HG03064 (cell line): Measurements from ENCODE around the gene ARL15.
"Not testable (repeated sequence)": the region's sequence is repeated elsewhere in the genome, so short reads cannot be mapped to it uniquely, and the experiment has no call there.

ENCODE experiments used
- ATAC-seq: cut with Tn5 transposase; IDR thresholded peaks from one replicate; pipeline ENCODE4 v1.9.1; 2021; ENCODE audit warnings: low read depth; ENCODE audit not compliant: unreplicated experiment

ARL15 gene

DNA sequence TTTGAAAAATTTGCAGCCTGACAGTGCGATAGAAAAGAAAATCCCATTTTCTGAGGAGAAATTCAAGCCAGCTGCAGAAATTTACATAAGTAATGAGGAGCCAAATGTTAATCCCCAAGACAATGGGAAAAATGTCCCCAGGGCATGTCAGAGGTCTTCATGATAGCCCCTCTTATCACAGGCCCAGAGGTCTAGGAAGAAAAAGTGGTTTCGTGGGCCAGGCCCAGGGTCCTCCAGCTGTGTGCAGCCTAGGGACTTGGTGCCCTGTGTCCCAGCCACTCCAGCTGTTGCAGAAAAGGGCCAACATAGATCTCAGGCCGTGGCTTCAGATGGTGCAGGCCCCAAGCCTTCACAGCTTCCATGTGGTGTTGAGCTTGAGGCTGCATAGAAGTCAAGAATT lies 249.5 kb downstream of the ARL15 start:
- not testable (repeated sequence) for ATAC-seq

DNA sequence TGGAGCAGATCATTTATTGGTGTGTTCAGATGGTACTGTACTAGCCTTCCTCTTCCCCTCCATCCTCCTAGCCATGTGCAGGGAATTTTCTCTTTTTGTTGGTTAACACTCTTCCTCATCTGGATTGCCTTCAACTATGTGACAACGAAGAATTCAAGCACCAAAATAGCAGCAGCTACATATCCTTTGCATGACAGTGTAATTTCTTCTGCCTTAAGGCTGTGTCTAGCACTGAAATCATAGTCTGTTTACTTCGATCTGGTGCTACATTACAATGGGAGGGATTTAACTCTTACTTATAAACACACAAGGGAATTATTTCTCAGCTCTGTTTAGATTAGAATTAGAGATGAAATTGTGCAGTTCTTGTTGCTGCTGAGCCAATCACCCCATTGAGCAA lies 260.4 kb downstream of the ARL15 start:
- no peak for ATAC-seq

DNA sequence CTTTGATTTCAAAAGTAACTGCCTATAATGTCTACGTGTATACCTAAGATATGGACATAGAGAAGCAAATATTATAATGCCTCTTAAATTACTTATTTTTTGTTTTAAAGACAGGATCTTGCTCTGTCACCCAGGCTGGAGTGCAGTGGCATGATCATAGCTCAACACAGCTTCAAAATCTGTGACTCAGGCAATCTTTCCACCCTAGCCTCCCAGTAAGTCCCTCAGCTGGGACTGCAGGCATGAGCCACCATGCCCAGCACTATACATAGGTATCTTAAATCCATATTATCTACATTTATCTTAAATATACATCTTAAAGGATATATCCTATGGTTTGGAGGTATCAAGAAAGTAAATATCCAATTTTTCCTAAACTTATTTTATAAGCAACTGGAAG lies 261.2 kb downstream of the ARL15 start:
- no peak for ATAC-seq

DNA sequence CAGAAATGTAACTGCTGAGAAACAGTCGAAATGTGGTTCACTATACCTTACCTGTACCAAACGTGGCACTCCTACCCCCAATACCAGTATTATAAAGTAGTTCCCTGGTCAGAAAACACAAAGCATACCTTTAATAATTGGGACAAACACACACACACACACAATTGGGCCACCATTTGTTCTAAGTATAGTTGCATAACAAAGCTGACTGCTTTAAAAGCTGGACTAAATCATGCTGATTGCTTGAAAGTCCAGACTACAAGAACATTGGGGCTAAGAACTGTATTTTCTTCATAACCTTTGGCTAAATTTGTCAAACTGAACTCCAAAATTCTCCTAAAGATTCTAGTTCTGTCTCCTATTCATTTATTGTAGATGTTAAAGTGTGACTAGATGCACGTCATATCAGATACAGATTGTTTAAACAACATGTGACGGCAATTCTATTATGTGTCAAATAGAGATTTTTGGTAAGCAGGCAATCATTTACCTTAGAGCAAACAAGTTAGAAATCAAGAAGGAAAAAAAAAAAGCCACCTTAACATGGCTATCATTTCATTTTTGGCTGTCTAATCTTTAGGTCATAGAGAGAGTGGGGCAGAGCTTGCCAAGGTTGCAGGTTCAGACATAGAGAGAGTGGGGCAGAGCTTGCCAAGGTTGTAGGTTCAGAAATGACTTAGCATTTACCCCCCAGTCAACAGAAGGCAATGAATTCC lies 265.1 kb downstream of the ARL15 start:
- no peak for ATAC-seq

DNA sequence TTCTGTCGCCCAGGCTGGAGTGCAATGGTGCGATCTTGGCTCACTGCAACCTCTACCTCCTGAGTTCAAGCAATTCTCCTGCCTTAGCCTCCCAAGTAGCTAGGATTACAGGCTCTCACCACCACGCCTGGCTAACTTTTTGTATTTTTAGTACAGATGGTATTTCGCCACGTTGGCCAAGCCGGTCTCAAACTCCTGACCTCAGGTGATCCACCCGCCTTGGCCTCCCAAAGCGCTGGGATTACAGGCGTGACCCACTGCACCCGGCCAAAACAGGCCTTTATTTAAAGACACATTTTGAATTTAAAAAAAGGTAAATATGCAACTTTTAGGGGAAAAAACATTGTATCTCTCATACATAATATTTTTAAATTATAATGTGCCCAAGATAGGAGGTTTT lies 266.1 kb downstream of the ARL15 start:
- ATAC-seq: not testable (repeated sequence)

DNA sequence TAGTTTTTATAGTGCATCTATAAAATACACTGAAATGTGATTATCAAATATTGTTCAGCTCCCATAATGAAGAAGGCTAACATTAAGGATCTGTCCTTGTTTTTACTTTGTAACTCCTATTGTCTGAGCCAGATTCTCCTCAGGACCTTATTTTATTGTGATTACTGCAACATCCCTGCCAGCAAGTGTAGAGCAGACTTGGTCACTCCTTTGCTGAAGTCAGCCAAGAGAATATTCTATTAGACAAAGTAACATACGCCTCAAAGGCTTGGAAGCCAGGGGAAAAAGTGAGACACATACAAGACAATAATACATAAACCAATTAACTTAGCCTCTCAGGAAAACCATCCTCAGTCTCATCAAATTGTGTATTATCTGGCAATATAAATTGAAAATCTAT lies 269.6 kb downstream of the ARL15 start:
- no peak for ATAC-seq

DNA sequence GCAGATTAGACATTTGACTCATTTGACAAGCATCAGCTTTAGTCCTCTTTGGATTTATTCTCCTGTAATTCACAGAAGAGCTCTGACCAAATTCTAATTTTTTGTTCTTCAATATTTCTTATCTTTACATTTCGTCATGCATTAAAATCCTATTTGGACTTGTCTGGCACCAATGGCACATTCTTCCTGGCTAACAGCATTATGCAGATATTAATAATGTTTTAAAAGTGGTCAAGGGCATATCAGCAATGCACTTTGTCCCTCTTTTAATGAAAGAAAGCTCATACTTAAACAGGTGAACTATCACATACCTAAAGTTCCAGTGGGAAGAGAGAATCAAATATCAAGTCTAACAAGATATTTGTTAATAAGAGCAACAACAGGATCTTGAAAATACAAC lies 270.4 kb downstream of the ARL15 start:
- ATAC-seq: no peak

DNA sequence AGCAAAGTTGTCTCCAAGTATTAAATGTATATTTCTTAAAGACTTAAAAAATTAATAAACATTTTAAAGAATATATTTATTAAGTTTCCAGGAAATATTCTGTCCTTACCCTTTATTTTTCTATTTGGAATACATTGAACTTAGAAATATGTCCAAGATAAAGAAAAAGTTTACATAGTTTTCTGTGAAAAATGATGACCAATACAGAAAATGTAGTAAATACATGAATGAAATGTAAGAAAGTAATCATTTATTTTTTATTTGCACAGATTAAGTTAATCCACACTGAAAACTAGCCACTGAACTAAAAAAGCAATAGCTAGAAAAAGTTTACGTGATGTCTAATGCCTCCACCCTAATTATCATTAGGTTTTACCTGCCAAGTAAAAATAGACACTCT lies 273.2 kb downstream of the ARL15 start:
- ATAC-seq: no peak

DNA sequence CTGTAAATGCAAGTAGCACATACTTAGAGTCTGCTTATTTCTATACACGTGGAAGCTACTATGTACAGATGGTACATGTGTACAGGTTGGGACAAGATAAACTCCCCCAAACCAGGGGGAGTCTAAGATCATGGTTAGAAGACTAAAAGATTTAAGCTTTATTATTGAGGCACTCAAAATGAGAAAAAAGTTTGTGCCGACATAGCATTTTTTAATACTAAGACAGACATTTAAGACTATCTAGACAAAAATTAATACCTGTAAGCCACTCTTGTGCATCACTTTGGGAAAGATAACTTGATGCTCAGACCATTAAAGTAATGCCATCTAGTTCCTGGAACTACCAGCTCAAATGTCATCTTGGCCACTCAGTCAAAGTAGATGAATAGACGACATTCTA lies 279.4 kb downstream of the ARL15 start:
- ATAC-seq: no peak

DNA sequence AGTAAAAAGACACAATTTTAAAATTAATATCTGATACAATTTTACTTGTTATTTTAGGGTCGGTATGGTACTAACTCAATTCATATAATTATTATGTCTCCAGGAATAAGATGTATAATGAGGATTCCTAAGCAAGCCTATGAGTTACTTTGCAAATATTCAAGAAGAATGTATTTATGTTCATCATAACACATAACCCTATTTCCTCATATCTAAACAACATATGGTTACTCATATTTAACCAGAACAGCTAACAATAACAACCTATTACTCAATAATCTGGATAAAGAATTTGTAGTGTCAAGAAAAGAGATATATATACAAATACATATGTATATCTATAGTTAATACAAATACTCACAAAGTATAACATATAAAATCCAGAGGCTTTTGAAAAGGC lies 285.9 kb downstream of the ARL15 start:
- no peak for ATAC-seq

DNA sequence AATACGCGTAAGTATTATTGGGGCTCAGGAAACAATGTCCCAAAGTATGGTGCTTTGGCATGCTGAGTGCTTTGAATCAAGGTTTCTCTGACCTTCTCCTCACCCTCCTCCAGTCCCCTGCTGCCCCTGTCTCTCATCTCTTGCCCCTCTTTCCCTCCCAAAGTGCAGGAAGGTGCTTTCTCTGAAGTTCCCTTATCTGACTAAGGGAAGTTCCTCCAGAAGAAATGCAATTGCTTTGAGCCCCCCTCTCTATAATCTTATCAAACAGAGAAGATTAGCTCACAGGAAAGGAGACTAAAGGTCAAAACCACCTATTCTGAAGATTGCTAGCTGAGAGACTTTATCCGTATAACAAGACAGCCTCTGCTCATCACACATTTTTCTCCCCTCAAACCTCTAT lies 288.1 kb downstream of the ARL15 start:
- ATAC-seq: no peak

DNA sequence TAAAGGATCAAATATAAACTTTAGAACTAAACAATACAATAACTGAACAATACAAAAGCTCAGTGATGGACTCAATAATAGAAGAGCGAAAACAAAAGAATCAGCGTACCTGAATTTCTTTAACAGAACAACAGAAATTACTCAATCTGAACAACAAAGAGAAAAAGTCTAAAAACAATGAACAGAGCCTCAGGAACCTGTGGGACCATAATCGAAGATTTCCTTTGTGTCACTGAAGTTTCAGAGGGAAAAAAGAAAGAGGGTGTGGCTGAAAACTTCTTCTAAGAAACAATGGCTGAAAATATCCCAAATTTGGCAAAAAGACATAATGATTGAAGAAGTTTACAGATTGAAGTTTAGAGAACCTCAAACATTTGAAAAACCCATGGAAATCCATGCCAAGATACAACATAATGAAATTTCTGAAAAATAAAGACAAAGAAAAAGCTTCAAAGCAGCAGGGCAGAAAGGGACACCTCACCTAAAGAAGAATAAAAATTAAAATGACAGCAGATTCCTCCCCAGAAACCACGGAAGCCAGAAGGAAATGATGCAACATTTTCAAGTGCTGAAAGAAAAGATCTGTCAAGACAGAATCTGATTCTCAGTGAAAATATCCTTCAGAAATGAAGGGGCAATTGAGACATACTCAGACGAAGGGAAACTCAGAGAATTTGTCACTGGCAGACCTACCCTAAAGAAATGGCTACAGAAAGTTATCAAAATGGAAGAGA lies 288.8 kb downstream of the ARL15 start:
- no peak for ATAC-seq

DNA sequence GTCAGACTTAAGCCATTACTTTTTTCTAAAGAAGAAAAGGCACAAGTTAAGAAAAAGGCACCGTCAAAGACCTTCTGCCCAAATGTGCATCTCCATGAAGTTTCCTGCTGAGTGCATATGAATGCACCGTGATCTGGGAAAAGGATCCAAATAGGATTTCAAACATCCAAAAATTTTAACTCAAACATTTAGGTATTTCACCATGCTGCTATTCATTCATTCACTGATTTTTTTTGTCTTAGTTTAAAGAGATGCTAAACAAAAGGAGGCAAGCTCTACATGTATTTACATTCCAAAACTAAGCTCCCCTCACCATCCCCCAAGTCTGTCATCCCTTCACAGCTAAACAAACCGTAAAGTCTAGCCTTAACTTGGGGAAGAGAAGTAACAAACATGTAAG lies 291.9 kb downstream of the ARL15 start:
- no peak for ATAC-seq

DNA sequence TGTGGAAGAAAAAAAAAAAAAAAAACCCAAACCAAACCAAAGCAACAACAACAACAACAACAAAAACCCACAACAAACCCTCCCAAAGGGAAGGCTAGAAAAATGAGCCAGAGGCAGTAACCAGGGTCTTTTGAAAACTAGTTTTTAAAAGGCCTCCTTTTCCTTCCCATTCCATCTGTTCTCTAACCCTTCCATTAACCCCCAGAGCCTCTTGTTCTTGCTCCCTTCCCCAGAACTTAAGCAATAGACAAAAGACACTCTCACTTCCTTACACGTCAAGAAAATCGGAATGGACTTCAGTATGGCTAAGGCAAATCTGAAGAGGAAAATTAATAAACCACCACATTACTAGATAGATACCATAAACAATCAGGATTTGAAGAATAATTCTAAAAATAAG lies 292.8 kb downstream of the ARL15 start:
- ATAC-seq: no peak

DNA sequence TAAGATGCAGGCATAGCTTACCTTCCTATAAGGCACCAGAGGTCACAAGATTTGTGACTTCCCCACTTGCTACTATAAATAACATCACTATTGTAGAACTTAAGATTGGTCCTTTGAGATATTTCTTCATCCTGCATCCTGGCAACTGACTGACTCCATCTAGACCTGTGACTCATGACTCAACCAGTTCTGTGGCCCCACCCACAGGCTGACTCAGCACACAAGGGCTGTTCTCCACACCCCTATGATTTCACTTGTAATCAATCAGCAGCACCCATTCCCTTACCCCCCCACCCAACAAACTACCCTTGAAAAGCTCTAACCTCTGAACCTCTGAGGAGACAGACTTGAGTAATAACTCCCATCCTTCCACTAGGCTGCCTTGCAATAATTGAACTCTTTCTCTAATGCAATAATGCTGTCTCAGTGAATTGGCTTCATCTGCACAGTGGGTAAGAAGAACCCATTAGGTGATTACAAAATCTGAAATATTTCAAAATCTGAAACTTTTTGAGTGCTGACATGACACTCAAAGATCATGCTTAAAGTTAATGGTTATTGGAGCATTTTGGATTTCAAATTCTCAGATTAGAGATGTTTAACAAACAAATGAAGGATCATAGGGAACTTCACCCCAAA lies 296.7 kb downstream of the ARL15 start:
- no peak for ATAC-seq

DNA sequence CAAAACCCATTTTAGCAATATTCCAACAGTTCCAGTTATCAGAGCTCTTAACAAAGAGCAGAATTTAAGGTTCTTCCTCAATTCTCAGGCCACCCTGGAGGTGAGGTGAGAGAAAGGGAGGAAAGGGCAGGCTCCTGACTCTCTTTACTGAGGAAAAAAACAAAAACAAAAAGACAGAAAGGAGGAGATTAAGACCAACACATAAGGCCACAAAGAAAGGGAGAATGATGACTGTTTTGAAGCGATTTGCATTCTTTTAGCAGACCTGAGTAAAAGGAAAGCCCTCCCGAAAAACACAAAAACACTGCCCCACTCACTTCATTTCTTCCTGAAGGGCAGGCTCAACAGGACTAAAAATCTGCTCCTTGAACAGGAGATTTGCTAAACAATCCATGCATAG lies 300.5 kb downstream of the ARL15 start:
- ATAC-seq: no peak

DNA sequence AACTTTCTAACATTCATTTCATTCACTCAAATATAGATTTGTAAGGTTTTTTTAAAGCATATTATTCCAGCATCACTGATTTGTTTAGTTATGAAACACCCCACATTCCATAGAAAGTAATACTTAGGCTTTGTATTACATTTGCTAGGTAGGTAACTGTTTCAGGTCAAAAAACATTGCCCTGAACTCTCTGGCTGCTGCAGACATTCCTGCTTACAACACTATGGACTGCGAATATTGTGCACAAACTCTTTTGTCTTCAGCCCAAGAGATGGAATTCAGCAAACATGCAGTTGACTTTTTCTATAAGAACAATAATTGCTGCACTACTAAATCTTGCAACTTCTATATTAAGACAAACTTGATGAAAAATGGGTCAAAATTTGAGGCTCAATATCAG lies 301.0 kb downstream of the ARL15 start:
- no peak for ATAC-seq

DNA sequence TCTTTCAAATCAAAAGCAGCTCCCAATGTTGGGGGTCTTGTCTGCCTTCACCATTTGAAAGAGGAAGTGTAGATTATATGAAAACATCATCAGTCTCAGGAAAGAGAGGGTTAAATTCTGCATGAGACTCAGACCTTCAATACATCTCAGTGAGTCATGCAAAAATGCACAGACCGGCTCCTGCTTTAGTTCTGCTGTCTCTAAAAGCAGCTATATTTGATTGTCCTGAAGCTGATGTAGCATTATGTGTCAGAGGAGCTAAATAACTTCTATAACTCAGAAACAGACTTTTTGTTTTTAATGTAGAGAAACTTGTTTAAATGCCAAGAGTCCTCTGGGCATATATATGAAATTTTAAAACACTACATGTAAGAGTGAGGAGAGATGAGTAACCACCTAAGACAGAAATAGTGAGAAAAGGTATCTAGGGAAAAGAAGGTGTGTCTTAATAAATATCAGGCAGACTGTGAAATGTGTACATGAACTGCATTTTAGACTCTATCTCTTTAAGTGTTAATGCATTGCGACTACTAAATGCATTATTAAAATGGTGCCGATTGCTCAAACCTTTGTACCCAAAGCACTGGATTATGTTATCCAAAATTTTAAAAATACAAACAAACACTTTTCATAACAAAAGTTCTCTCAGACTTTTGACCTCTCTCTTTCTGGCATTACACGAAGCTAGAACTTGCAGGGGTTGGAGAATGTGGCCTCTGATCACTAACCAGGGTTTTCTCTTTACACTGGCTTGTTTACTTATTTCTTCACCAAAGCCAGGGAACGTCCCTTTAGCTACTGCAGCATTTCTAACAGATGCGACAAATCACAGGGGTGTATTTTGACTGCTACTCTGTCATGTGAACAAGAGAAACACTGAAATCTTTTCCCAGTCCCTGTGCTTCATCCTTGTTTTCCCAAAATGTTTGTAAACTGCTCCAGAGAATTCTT lies 302.3 kb downstream of the ARL15 start:
- ATAC-seq: no peak

DNA sequence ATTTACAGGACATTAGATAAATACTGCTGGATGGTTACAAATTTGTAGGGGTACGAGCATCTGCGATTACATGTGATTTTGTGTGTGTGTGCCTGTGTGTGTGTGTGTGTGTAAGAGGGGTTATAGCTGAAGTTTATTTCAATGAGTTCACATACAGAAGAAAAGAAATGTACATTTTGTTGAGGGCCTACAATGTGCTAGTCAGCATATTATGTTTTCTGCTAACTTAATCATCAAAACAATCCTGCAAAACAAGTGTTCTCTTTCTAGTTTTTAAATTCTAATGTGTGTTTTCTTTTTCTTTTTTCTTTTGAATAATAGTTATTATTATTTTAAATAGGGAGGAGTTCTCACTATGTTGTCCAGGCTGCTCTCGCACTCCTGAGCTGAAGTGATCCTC lies 305.7 kb downstream of the ARL15 start:
- ATAC-seq: no peak

DNA sequence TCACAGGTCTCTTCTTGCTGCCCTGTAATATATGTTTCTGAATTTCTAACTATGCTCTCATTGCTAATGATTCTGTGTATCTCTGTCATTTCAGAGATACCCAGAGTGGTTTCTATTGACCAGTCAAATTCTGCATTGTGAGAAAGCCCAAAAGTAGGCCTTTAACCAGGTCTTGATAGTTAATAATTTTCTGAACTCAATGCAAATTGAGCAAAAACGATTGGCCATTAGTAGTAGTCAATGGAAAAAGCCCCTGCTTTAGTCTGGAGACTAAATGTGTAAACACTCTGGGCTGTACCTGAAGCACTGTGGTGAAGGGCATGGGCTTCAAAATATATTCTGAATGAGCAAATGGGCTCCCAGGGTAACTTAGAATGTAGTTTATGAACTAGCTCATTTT lies 307.6 kb downstream of the ARL15 start:
- ATAC-seq: no peak
